Thyroid gland (tissue), 4 donors: ENCODE measurements around the gene LGR6.

Source experiments
- CTCF ChIP-seq, 6 experiments: fragments of 200-600 bp in 3 of 6; fragments of 450-650 bp in 3 of 6; sonication (generic) in 3 of 6; IDR thresholded peaks; one replicate each; pipeline ENCODE4 v1.5.1; 2016 to 2019; ENCODE audit warnings: antibody characterized with exemption in 6 of 6, mild to moderate bottlenecking in 2 of 6, inconsistent platforms in 1 of 6, moderate library complexity in 1 of 6
- POLR2A ChIP-seq, 2 donors: fragments of 450-650 bp; IDR thresholded peaks; one replicate each; pipeline ENCODE4 v1.6.1; 2017; ENCODE audit warnings: antibody characterized with exemption in 2 of 2, mild to moderate bottlenecking in 2 of 2, moderate library complexity in 1 of 2

GRCh38 chr1:202281316-202282024 lies 87.9 kb downstream of the LGR6 start:
- TF ChIP-seq CTCF (IDR thresholded peaks at IDR 0.05) (no peak), POLR2A (IDR thresholded peaks at IDR 0.05) (no peak)
